H1 (cell line): ENCODE results near the gene PPM1D. TPM values are rescaled to one million over a fixed set of nuclear protein-coding genes. Genes with fewer than 3 reads are reported as not detected.

Experiments
- CTCF ChIA-PET: fragments of 300-600 bp; sonication (Branson Sonifier 250); formaldehyde crosslinking; loops from one replicate; lab custom pipeline; 2021; ENCODE audit not compliant: partially characterized antibody; lab: Charles Lee
- POLR2A ChIA-PET: fragments of 300-600 bp; sonication (Branson Sonifier 250); formaldehyde crosslinking; loops from one replicate; lab custom pipeline; 2021; ENCODE audit warnings: inconsistent platforms; ENCODE audit not compliant: partially characterized antibody; lab: Charles Lee
- DNase-seq, 2 experiments: peaks; one replicate each; pipeline versions ENCODE4 v3.0.0 to v3.0.0-alpha.2; 2010 to 2022; ENCODE audit warnings: low spot score in 2 of 2, low read depth in 1 of 2, mixed read lengths in 1 of 2
- FAIRE-seq: peaks from 2 replicates; lab custom pipeline; 2011; peaks lifted over from hg19 to GRCh38; lab: Jason Lieb, UNC
- H2AFZ ChIP-seq: 2 replicates; pipeline ENCODE4 v1.8.1; 2012; ENCODE audit warnings: low read length, inconsistent platforms
- H2AK5ac ChIP-seq: 2 replicates; pipeline ENCODE4 v1.6.1; 2013; ENCODE audit warnings: low read depth, low read length
- H2BK120ac ChIP-seq: replicated peaks from 2 replicates; pipeline ENCODE3; 2013; ENCODE audit warnings: low read depth, low read length, inconsistent platforms
- H2BK12ac ChIP-seq: 2 replicates; pipeline ENCODE4 v1.6.1; 2013; ENCODE audit warnings: low read depth, low read length
- H2BK15ac ChIP-seq: 2 replicates; pipeline ENCODE4 v1.6.1; 2013; ENCODE audit warnings: low read length
- H2BK20ac ChIP-seq: 2 replicates; pipeline ENCODE4 v1.6.1; 2013; ENCODE audit warnings: low read length
- H2BK5ac ChIP-seq: 2 replicates; pipeline ENCODE4 v1.6.1; 2013; ENCODE audit warnings: low read depth, low read length
- H3K14ac ChIP-seq: 2 replicates; pipeline ENCODE4 v1.6.1; 2013; ENCODE audit warnings: inconsistent platforms; ENCODE audit not compliant: insufficient read length
- H3K18ac ChIP-seq: 2 replicates; pipeline ENCODE4 v1.6.1; 2013; ENCODE audit warnings: low read length; ENCODE audit errors: extremely low read depth
- H3K23ac ChIP-seq: 2 replicates; pipeline ENCODE4 v1.6.1; 2013; ENCODE audit warnings: inconsistent platforms; ENCODE audit not compliant: insufficient read length
- H3K23me2 ChIP-seq: 2 replicates; pipeline ENCODE4 v1.6.1; 2013; ENCODE audit warnings: low read depth, low read length
- H3K27ac ChIP-seq: 2 replicates; pipeline ENCODE4 v1.6.1; 2011; ENCODE audit warnings: low read depth, low read length, inconsistent platforms
- H3K27me3 ChIP-seq, 4 experiments: replicated peaks in 1 of 4; 1 replicate in 1 of 4; 2 replicates in 3 of 4; pipeline versions ENCODE4 v1.6.1 to v1.8.1; 2011 to 2013; ENCODE audit warnings: low read length in 3 of 4, mild to moderate bottlenecking in 3 of 4, inconsistent platforms in 2 of 4, mixed read lengths in 2 of 4, moderate library complexity in 1 of 4; ENCODE audit not compliant: control insufficient read depth in 3 of 4, insufficient read depth in 3 of 4; ENCODE audit errors: extremely low read depth in 1 of 4
- H3K36me3 ChIP-seq, 4 experiments: 2 replicates each; pipeline versions ENCODE4 v1.6.1 to v1.8.1; 2011 to 2013; ENCODE audit warnings: mild to moderate bottlenecking in 4 of 4, low read length in 3 of 4, moderate library complexity in 2 of 4, control low read depth in 1 of 4, inconsistent platforms in 1 of 4; ENCODE audit not compliant: insufficient read depth in 4 of 4, control insufficient read depth in 2 of 4
- H3K4ac ChIP-seq: replicated peaks from 2 replicates; pipeline ENCODE3; 2013; ENCODE audit warnings: low read length, low read depth, mixed read lengths, inconsistent platforms; ENCODE audit not compliant: insufficient read length
- H3K4me1 ChIP-seq, 4 experiments: replicated peaks in 1 of 4; 1 replicate in 1 of 4; 2 replicates in 3 of 4; pipeline versions ENCODE4 v1.6.1 to v1.8.1; 2011 to 2013; ENCODE audit warnings: low read length in 3 of 4, inconsistent platforms in 2 of 4, mixed read lengths in 1 of 4; ENCODE audit not compliant: insufficient read depth in 4 of 4, control insufficient read depth in 3 of 4
- H3K4me2 ChIP-seq, 2 experiments: 2 replicates each; pipeline versions ENCODE4 v1.6.1 to v1.8.1; 2011 to 2013; ENCODE audit warnings: low read depth in 2 of 2, low read length in 2 of 2, control low read depth in 1 of 2, inconsistent platforms in 1 of 2, mild to moderate bottlenecking in 1 of 2; ENCODE audit not compliant: insufficient read depth in 1 of 2
- H3K4me3 ChIP-seq, 4 experiments: fragments of 200-600, 300-600 bp in 1 of 4; sonication (generic), shearing (Covaris generic), sonication (Bioruptor Twin) in 1 of 4; 2 replicates each; pipeline versions ENCODE4 v1.5.1 to v1.8.1; 2011 to 2016; ENCODE audit warnings: low read length in 4 of 4, low read depth in 3 of 4, control low read depth in 2 of 4, inconsistent platforms in 2 of 4, mild to moderate bottlenecking in 2 of 4, mixed read lengths in 1 of 4, moderate library complexity in 1 of 4; ENCODE audit not compliant: insufficient read depth in 2 of 4; ENCODE audit errors: extremely low read depth in 1 of 4
- H3K56ac ChIP-seq: replicated peaks from 2 replicates; pipeline ENCODE3; 2013; ENCODE audit warnings: low read depth, mild to moderate bottlenecking, mixed read lengths, low read length, inconsistent platforms; ENCODE audit not compliant: insufficient read length
- H3K79me1 ChIP-seq: 2 replicates; pipeline ENCODE4 v1.6.1; 2013; ENCODE audit warnings: low read depth, low read length, control low read depth
- H3K79me2 ChIP-seq, 2 experiments: 2 replicates each; pipeline versions ENCODE4 v1.6.1 to v1.8.1; 2012 to 2013; ENCODE audit warnings: low read length in 2 of 2, mild to moderate bottlenecking in 2 of 2, inconsistent platforms in 1 of 2; ENCODE audit not compliant: insufficient read depth in 2 of 2, control insufficient read depth in 1 of 2
- H3K9ac ChIP-seq, 4 experiments: replicated peaks in 1 of 4; 1 replicate in 1 of 4; 2 replicates in 3 of 4; pipeline versions ENCODE4 v1.6.1 to v1.8.1; 2011 to 2013; ENCODE audit warnings: low read depth in 3 of 4, low read length in 3 of 4, control low read depth in 2 of 4, mild to moderate bottlenecking in 2 of 4, moderate library complexity in 2 of 4, inconsistent platforms in 1 of 4; ENCODE audit errors: extremely low read depth in 1 of 4
- H3K9me3 ChIP-seq, 2 experiments: 2 replicates each; pipeline versions ENCODE4 v1.6.1 to v1.8.1; 2012 to 2013; ENCODE audit warnings: mild to moderate bottlenecking in 2 of 2, moderate library complexity in 2 of 2, control low read depth in 1 of 2, inconsistent platforms in 1 of 2, low read depth in 1 of 2, low read length in 1 of 2, mixed read lengths in 1 of 2; ENCODE audit not compliant: insufficient read depth in 2 of 2
- H4K20me1 ChIP-seq, 2 experiments: replicated peaks in 1 of 2; 2 replicates each; pipeline versions ENCODE3 to v1.8.1; 2011 to 2013; ENCODE audit warnings: inconsistent platforms in 2 of 2, low read length in 2 of 2, mild to moderate bottlenecking in 1 of 2; ENCODE audit not compliant: insufficient read depth in 2 of 2, control insufficient read depth in 1 of 2
- H4K5ac ChIP-seq: 2 replicates; pipeline ENCODE4 v1.6.1; 2013; ENCODE audit warnings: low read length, low read depth, mixed read lengths, inconsistent platforms; ENCODE audit not compliant: insufficient read length
- H4K8ac ChIP-seq: 2 replicates; pipeline ENCODE4 v1.8.0; 2013; ENCODE audit warnings: mild to moderate bottlenecking, moderate library complexity, low read length, inconsistent platforms; ENCODE audit not compliant: insufficient read depth; ENCODE audit errors: extremely low read depth
- H4K91ac ChIP-seq: replicated peaks from 2 replicates; pipeline ENCODE3; 2013; ENCODE audit warnings: low read length, mixed read lengths, inconsistent platforms; ENCODE audit not compliant: insufficient read length
- ATF2 ChIP-seq: IDR thresholded peaks from 2 replicates; pipeline ENCODE4 v1.6.1; 2012; ENCODE audit warnings: low read length, inconsistent platforms
- BACH1 ChIP-seq: IDR thresholded peaks from 2 replicates; pipeline ENCODE4 v1.6.1; 2012; ENCODE audit warnings: low read length, improper control_type of control experiment
- BCL11A ChIP-seq, 2 experiments: IDR thresholded peaks; one replicate each; pipeline ENCODE4 v1.6.1; 2011; ENCODE audit warnings: low read depth in 2 of 2, low read length in 2 of 2, mild to moderate bottlenecking in 2 of 2
- EZH2 ChIP-seq: fragments of 200-600 bp; sonication (generic); IDR thresholded peaks from 2 replicates; pipeline ENCODE4 v1.7.1; 2012; ENCODE audit warnings: low read depth, mild to moderate bottlenecking, moderate library complexity, low read length, inconsistent platforms; ENCODE audit not compliant: severe bottlenecking
- JUND ChIP-seq: IDR thresholded peaks from 2 replicates; pipeline ENCODE4 v1.6.1; 2011; ENCODE audit warnings: mild to moderate bottlenecking, improper control_type of control experiment, low read length
- KDM4A ChIP-seq: IDR thresholded peaks from one replicate; pipeline ENCODE4 v1.7.1; 2012; ENCODE audit warnings: low read depth, mild to moderate bottlenecking, moderate library complexity, low read length, inconsistent platforms; ENCODE audit not compliant: severe bottlenecking
- MAFK ChIP-seq: IDR thresholded peaks from 2 replicates; pipeline ENCODE4 v1.6.1; 2012; ENCODE audit warnings: low read depth, mild to moderate bottlenecking, improper control_type of control experiment, low read length
- PHF8 ChIP-seq: fragments of 200-600 bp; sonication (generic); conservative IDR thresholded peaks from 2 replicates; pipeline ENCODE4 v1.7.1; 2012; ENCODE audit warnings: low read depth, mild to moderate bottlenecking, inconsistent platforms, low read length, moderate library complexity
- RAD21 ChIP-seq, 2 experiments: IDR thresholded peaks in 1 of 2; conservative IDR thresholded peaks in 1 of 2; 2 replicates each; pipeline ENCODE4 v1.6.1; 2011; ENCODE audit warnings: low read depth in 2 of 2, low read length in 2 of 2, improper control_type of control experiment in 1 of 2, inconsistent platforms in 1 of 2, mild to moderate bottlenecking in 1 of 2, moderate library complexity in 1 of 2
- SP1 ChIP-seq: IDR thresholded peaks from 2 replicates; pipeline ENCODE4 v1.6.1; 2011; ENCODE audit warnings: low read depth, low read length
- SUZ12 ChIP-seq: fragments of 200-600 bp; sonication (generic); IDR thresholded peaks from 2 replicates; pipeline ENCODE4 v1.6.1; 2012; ENCODE audit warnings: mild to moderate bottlenecking, inconsistent platforms, low read length, moderate library complexity, mixed read lengths
- TAF7 ChIP-seq: optimal IDR thresholded peaks from 2 replicates; pipeline ENCODE3; 2011; ENCODE audit warnings: low read depth, mild to moderate bottlenecking, inconsistent platforms, low read length, moderate library complexity, borderline replicate concordance
- polyA plus RNA-seq, 7 experiments: library from polyadenylated mRNA; depleted of rRNA in 3 of 7; stranded (reverse) in 5 of 7; unstranded in 2 of 7; fragments of >200 nt in 5 of 7; fragments of 200-250 nt in 2 of 7; gene quantifications; 1 replicate in 5 of 7; 2 replicates in 1 of 7; 4 replicates in 1 of 7; pipeline versions ENCODE4 v1.2.1 to v1.2.3, GENCODE V29; 2011 to 2013; ENCODE audit warnings: missing spikeins in 2 of 7, mixed read lengths in 2 of 7
- total RNA-seq: library from RNA; stranded (reverse); fragmentation: NEBNext Ultra II Directional; extraction: Animal tissue kit (Norgen Biotek cat#: 25700); gene quantifications from 2 replicates; pipeline ENCODE4 v1.2.1, GENCODE V29; 2021
- TF ChIP-seq, protein P1 (sequence below): IDR thresholded peaks from 2 replicates; pipeline ENCODE4 v1.6.1; 2011; ENCODE audit warnings: low read depth, mild to moderate bottlenecking, low read length; ENCODE audit not compliant: insufficient read depth

Gene PPM1D
- total and polyA plus RNA-seq, 2 of the 8 experiments (the other 6 are each of a cell fraction or from before 2014, with no cell fraction given): 5.0 to 16.7 TPM

DNA sequence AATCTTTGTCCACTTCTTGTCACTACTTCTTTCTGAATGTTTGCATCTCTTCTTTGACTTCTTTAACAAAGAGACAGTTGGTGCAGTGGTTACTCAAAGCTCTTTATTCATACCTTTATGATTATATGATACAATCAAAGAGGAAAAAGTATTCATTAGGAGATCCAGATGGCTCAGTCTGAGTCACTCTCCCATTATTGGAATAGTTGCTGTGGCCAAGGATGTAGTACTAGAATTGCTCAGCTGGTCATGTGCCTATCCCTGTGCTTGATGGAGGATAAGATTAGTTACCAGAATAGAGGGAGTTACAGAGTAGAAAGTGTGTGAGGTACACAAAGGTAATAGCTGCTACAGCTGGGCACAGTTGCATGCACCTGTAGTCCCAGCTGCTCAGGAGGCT is 96.0 kb downstream of the PPM1D start:
- H3K4me2 ChIP-seq: no peak overlapping the region
- no peak overlapping the region for H3K4ac ChIP-seq
- H4K91ac ChIP-seq: no peak overlapping the region
- no peaks in the 10 kb centered on the region for H3K79me1 ChIP-seq
- H4K20me1 ChIP-seq: no peaks in the 10 kb centered on the region
- no peak overlapping the region for H2AK5ac ChIP-seq
- no peak overlapping the region for H3K18ac ChIP-seq
- H3K4me1 ChIP-seq: no peaks in the 10 kb centered on the region
- no peak overlapping the region for H3K9ac ChIP-seq
- no peak overlapping the region for H2BK120ac ChIP-seq
- no peak overlapping the region for H3K14ac ChIP-seq
- no peak overlapping the region for H2BK20ac ChIP-seq
- no peak overlapping the region for H2BK12ac ChIP-seq
- no peak overlapping the region for H2BK5ac ChIP-seq
- ChIA-PET POLR2A (interaction anchor here (1.2 kb wide), 1 partner anchor 9 kb away, joined by 3 read pairs; no protein-coding TSS in a partner anchor), CTCF (interaction anchor here (1.5 to 2.0 kb wide), 2 partner anchors 19 to 25 kb away, joined by 3 to 5 read pairs; partner anchors contain the start of gene BCAS3)
- no peak overlapping the region for H3K56ac ChIP-seq
- no peak overlapping the region for H3K4me3 ChIP-seq
- no peak overlapping the region for H2BK15ac ChIP-seq
- FAIRE-seq (no peak), DNase-seq (no peak)
- H4K8ac ChIP-seq: no peak overlapping the region
- H3K79me2 ChIP-seq: no peaks in the 10 kb centered on the region
- H2AFZ ChIP-seq: no peak overlapping the region
- no peaks in the 10 kb centered on the region for H3K9me3 ChIP-seq
- H3K27ac ChIP-seq: no peak overlapping the region
- no peak overlapping the region for H3K23ac ChIP-seq
- H3K27me3 ChIP-seq: no peaks in the 10 kb centered on the region
- no peak overlapping the region for H4K5ac ChIP-seq
- H3K36me3 ChIP-seq: no peaks in the 10 kb centered on the region
- H3K23me2 ChIP-seq: no peaks in the 10 kb centered on the region
- TF ChIP-seq BACH1 (no peak), SUZ12 (no peak), BCL11A (IDR thresholded peaks at IDR 0.05; ENCODE audit: low read depth in 2 of 2, low read length in 2 of 2) (no peak), MAFK (no peak), KDM4A (no peak), EZH2 (no peak), ATF2 (no peak), TAF7 (no peak), JUND (no peak), SP1 (no peak), PHF8 (no peak), RAD21 (IDR thresholded peaks at IDR 0.05 in 1 of 2, conservative IDR thresholded peaks at IDR 0.05 in 1 of 2; ENCODE audit: low read depth in 2 of 2, low read length in 2 of 2) (no peak)
- TF ChIP-seq, protein P1, sequence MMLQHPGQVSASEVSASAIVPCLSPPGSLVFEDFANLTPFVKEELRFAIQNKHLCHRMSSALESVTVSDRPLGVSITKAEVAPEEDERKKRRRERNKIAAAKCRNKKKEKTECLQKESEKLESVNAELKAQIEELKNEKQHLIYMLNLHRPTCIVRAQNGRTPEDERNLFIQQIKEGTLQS: no peak
